ENCODE data around the gene WFS1.

WFS1 gene, protein sequence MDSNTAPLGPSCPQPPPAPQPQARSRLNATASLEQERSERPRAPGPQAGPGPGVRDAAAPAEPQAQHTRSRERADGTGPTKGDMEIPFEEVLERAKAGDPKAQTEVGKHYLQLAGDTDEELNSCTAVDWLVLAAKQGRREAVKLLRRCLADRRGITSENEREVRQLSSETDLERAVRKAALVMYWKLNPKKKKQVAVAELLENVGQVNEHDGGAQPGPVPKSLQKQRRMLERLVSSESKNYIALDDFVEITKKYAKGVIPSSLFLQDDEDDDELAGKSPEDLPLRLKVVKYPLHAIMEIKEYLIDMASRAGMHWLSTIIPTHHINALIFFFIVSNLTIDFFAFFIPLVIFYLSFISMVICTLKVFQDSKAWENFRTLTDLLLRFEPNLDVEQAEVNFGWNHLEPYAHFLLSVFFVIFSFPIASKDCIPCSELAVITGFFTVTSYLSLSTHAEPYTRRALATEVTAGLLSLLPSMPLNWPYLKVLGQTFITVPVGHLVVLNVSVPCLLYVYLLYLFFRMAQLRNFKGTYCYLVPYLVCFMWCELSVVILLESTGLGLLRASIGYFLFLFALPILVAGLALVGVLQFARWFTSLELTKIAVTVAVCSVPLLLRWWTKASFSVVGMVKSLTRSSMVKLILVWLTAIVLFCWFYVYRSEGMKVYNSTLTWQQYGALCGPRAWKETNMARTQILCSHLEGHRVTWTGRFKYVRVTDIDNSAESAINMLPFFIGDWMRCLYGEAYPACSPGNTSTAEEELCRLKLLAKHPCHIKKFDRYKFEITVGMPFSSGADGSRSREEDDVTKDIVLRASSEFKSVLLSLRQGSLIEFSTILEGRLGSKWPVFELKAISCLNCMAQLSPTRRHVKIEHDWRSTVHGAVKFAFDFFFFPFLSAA

DNA sequence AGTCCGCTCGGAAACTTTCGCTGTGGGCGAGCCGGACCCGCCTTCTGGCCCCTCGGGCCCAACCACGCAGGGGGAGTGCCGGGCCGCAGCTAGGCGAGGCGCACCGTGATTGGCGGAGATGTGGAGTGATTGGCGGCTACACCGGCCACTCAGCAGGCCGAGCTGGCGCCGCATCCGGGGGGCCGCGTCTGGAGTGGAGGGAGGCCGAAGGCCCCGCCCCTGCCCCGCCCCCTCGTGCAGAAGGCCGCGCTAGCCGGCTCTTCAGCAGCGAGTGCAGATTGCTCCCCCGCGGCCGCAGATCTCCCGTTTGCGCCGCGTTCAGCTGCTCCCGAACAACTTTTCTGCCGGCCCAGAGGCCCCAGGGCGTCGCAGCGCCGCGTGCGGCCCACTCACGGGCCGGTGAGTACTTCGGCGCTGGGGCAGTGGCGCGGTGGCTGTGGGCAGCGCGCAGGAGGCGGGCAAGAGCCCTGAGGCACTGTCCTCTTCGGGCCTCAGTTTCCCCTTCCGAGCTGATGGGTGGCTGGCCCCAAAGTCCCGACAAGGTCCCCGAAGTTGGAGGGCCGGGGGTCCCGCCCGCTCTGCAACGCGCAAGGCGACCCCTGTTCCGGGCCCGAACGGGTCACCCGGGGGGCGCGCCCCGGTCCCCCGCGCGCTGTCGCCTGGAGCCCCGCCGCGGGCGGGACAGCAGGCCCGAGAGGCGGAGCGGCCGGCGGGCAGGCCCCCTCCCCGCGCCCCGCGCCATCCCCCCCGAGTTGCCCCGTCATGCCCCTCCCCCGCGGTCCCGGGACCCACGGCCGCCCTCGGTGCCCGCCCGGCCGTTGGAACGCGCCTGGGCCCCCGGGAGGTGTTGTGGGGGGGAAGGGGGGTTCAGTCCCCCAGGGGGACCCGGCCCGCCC, at the start of gene WFS1:
Gene WFS1, plus strand, starts transcription at position 235 of the 896 bp plus-strand sequence. CDS start 7,606 bp downstream, outside the sequence.
- peak; percentile 88 for DNase-seq (ENCODE audit: low read depth)

DNA sequence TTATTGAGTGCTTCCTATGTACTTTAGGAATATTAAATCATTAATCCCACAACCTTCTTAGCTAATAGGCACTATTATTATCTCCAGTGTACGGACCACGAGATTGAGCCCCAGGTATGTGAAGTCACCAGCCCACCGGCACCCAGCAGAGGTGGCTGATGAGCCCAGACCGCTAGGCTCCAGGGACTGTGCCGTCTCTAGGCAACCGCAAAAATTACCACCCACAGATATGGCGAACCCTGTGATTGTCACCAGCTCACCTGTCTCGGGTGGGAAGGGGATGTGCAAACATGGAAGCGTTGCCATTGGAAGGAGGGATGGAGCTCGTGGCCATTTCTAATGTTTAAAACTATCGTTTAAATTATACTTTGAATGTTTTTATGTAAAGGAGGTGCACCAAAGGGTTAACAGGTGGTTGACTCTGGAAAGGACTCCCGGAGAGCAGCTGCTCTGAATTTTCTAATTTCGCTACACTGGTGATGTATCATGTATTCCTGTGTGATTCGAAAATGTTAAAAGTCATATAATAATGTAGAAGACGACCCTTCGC, 48.3 kb upstream of the WFS1 start:
- DNase-seq (ENCODE audit: low read depth): no peak

DNA sequence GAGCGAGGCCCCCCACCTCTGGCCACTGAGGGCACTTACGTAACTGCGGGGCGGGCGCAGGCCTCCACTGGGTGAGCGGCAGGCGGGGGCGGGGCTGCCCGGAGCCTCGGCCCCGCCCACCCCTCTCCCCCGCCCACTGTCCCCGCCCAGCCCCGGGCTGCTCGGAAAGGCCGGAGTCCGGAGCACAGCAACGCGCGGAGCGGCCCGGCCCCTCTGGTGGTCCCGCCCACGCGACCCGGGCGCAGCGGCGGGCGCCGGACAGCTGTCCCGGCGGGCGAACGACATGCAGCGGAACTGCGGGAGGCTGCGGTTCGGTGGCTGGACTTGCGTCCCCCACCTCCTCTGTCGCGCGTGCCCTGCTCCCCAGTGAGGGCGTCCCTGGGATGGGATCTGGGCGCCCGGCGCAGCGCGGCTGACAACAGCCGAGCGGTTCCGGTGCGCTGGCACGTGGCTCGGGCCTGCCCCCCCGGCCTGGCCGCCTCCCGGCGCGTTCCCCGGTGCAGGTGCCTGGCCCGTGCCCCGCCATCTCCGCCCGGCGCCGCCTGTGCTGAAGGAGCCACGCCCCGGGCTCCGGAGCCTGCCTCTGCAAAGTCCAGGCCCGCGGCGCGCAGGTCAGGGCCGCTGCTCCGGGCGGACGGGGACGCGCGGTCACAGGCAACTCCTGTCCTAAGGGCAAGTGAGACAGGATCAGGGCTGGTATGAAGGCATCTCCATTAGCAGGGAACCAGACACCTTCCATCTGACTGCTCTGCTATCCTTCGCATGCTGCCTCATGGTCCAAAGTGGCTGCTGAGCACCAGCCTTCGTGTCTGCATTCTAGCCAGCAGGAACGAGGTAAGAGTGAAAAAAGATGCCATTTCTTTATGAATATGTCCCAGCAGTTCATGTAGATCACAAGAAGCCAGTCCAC, 47.5 kb upstream of the WFS1 start:
- no peak for DNase-seq (ENCODE audit: low read depth)

DNA sequence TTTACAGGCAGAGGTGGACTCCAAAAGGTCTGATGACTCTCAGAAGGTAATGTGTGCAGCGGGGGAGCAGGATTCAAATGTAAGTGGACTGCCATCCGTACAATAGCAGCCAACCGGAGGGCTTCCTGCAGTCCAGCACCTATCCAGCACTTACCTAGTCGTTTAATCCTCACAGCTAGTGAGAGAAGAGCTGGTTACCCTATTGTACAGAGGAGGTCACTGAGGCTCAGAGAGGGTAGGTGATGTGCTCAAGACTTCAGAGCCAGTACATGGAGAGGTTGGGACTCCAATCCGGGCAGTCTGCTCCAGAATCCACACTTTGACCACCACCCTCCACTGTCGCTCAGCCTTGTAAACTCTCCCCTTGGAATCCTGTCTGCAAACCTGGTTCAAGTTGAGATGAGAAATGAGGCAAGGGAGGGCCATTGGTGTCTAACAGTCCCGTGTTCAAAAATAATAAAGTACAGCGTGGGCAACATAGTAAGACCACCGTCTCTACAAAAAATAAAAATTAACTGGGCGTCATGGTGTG, 46.8 kb upstream of the WFS1 start:
- no peak for DNase-seq (ENCODE audit: low read depth)

DNA sequence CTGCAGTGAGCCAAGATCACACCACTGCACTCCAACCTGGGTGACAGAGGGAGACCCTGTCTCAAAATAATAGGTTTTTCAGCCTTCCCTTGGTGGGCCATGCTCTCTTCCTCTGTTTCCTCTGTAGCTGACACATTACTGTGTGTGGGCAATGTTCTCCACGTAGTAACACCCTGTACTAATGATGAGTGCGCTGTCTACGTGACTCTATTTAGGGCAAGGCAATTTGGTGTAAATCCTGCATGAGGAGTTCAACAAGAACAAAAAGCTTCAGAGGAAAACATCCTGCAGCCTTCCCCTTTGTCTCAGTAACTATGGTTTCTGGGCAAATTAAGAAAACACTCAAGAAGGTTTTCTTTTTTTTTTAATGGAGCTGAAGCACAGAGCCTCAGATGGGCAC, 44.9 kb upstream of the WFS1 start:
- DNase-seq (ENCODE audit: low read depth): no peak

DNA sequence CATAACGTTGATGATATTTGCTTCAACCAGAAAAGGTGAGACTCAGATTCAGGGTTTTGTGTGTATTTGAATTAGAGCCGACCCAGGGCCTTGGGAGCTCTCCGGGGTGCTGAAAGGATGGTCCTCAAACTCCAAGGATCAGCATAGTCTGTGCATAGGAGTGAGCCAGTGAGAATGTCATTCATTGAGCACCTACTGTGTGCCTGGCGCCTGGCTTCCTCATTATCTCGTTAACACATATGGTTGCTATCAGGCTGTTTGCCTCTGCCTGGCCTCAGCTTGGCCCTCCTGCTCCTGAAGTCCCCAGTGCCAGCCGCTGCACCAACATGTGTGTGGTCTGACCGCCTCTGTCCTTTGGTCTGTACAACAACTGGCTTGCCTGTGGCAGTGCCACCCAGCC, 44.2 kb upstream of the WFS1 start:
- no peak for DNase-seq (ENCODE audit: low read depth)

DNA sequence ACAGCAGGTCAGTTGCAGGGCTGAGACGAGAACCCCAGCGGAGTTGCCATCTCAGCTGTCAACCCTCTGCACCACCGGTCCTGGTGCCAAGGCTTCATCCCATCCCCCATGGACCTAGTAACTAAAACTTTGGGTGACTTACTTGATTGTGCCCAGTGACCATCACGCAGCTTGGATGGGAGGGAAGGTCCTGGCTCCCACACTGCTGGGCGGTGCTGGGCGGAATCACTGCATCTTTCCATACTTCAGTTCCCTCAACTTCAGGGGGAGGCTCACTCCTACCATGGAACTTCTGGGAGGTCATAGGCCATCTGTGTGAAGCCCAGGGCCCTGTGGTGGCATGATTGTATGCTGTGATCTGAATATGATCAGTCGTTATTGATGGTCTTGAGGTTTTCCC, 43.1 kb upstream of the WFS1 start:
- no peak for DNase-seq (ENCODE audit: low read depth)

DNA sequence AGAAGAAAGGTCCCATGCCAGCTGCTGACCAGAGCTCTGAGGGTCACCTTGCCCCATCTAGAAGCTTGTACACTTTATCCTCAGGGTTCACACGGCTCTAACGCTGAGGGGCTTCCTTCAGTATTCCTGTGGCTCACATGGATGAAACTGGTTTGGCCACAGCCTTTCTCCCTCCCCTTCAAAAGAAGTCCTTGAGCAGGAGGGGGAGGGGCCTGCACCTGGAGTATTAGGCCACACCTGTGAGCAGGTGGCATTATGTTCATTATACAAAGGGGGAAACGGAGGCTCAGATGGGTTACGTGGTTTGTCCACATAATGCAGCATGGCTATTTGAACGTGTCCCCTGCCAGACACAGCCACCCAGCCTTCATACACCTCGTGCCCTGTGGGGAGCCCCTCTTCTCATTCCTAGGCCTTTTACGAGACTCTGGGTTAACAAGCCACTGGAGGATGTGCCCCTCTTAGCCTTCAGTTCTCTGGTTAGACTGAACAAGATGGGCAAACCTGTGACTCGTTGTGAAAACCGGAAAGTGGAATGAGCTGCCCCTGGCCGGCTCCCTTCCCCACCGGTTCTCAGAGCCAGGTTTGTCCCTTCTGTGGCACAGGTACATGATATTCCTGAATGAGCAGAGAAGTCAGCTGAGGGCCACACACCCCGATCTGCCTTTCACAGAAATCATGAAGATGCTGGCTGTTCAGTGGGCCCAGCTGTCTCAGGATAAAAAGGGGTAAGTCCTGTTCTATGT, 42.1 kb upstream of the WFS1 start:
- no peak for DNase-seq (ENCODE audit: low read depth)

DNA sequence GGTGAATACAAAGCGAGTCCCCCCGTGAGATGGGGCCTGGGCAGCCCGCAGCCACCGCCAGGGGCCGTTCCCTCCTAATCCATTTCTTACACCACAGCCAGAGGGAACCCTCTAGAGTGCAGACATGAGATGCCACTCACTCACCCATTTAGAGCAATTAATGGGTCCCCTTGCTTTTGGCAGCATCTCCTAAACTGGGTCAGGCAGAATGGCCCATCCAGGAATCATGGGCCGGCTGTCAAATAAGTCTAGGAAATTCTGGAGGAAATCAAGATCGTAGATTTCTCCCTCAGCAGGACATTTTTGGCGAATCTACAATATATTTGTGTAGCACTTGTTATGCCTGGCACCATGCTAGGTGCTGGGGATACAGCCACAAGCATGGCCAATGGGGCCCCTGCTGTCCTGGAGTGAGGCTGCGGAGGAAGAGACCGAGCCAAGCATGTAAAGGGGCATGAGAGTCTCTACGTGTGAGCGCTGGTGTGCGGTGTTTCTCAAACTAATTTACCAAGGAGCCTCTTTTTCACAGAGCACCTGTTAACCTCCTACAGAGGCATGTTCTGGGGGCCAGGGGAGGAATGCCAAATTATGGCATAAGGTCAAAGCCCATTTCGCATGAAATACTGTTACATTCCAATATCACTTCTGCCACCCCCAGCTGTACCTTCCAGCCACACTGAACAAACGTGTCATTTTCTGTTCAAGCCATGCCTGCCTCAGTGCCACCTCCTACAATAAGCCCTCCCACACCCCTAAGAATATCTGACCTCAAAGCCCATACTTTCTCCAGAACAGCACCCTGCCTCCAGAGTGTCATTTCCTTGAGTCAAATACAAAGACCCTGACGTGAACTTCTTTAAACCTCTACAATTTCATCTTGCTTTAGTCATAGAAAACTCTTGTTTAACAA, 41.2 kb upstream of the WFS1 start:
- no peak for DNase-seq (ENCODE audit: low read depth)

DNA sequence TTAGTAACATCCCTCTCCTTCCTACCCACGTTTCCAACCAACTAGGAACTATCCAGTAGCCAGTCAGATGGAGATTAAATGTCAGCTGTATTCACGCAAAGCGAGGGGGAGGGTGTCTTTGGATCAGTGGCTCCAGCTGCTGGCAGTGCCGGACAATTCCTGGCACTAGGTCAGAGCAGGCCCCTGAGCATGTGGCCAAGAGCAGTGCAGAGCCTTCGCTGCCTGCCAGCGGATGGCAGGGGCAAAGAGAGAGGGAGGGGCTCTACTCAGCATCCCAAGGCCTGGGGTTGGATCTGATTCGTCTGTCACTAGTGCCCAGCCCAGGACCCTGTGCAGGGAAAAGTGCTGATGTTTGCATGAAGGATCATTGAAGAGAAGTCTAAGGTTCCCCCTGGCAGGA, 40.6 kb upstream of the WFS1 start:
- no peak for DNase-seq (ENCODE audit: low read depth)

DNA sequence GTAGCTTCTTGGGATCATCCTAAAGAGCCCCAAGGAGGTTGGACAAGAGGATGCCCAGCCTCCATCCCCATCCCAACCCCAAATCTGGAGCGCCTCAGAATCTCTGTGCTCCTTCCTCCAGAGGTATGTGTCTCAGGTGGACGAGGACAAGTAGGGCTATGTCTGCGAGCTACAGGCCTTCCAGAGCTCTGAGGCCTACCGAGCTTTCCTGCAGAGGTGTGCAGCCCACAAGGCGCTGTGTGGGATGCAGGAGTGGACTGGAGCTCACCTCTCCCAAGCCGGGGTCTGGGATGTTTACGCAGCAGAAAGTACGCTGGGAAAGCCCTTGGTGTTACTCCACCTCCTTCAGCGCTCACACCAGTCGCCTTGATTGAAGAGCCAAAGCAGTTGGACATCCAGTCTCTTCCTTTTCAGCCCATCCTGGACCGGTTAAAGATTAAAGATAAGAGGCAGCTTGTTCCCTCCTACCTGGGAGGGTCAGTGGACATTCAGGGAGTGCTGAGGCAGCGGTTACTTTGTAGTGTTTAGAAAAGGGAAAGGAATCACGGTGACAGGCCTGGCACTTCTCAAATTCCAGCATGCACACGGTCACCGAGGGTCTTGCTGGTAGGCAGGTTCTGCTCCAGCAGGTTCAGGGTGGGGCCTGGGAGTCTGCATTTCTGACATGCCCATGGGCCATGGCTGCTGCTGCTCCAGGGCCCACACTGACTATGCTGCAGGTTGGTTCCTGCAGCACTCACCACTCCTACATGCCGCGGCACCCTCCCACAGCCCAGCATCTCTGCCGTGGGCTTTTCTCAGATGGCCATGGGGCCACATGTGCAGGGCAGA, 39.8 kb upstream of the WFS1 start:
- DNase-seq (ENCODE audit: low read depth): no peak

DNA sequence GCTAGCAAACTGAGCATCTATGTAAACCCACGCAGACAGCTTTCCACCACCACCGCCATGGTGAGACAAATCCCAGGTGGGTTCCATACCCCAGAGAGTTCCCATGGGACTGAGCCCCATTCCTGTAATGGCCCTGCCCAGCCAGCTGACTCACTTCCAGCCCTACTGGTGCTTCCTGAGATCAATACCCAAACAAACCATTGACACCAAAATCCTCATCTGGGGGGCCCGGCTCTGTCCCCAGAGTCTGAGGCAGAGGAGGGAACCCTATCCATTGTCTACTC, 39.2 kb upstream of the WFS1 start:
- no peak for DNase-seq (ENCODE audit: low read depth)

DNA sequence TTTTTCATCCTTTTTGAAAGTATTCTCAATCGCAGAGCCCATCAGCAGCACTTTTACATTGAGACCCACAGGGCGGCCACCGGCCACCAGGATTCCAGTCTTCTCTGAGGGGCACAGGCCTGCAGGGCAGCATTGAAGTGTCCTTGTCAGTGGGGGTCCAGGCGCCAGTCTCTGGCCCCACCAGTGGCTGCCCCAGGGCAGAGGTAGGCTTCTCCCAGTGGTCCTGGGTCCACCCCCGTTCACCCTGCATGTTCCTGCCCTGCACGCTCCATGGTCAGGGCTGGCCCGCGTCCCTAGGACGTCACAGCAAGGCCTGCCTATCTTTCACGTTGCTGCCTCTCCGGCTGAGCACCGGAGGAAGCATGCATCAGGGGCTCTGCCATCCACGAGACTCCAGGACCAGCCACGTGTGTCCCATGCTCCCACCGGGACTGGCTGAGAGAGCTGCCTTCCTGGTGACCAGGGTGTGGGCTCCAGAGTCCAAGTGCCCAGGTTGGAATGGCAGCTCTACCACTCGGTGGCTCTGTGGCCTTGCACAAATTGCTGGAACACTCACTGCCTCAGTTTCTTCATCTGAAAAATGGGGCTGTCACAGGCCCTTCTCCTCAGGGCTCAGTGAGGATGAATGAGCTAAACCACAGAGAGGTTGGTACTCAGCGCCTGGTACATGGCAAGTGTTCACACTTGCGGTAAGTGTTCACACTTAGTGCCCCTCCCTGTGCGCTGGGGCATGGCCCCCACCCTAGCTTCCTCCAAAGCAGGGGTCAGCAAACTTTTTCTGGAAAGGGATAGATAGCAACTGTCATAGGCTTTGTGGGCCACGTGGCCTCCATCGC, 38.6 kb upstream of the WFS1 start:
- DNase-seq (ENCODE audit: low read depth): no peak

DNA sequence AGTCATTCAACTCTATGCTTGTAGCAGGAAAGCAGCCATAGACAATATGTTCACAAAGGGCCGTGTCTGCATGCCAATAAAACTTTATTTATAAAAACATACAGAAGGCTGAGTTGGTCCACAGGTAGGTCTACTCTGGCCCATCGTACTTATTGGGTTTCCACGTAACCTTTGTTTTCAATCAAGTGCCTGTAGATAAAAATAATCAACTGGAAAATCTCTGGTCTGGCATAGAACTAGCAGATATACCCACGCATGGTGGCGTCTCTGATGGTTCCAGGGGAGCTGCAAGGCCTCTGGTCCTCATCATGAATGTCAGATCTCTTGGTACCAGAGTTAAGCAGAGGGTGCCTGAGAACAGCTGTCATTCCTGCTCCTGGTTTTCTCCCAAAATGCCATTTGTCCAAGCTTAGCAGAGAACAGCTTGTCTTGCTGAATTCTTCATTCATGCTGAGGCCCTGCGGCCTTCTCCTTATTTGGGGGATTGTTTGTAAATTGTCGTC, 37.9 kb upstream of the WFS1 start:
- DNase-seq (ENCODE audit: low read depth): no peak

DNA sequence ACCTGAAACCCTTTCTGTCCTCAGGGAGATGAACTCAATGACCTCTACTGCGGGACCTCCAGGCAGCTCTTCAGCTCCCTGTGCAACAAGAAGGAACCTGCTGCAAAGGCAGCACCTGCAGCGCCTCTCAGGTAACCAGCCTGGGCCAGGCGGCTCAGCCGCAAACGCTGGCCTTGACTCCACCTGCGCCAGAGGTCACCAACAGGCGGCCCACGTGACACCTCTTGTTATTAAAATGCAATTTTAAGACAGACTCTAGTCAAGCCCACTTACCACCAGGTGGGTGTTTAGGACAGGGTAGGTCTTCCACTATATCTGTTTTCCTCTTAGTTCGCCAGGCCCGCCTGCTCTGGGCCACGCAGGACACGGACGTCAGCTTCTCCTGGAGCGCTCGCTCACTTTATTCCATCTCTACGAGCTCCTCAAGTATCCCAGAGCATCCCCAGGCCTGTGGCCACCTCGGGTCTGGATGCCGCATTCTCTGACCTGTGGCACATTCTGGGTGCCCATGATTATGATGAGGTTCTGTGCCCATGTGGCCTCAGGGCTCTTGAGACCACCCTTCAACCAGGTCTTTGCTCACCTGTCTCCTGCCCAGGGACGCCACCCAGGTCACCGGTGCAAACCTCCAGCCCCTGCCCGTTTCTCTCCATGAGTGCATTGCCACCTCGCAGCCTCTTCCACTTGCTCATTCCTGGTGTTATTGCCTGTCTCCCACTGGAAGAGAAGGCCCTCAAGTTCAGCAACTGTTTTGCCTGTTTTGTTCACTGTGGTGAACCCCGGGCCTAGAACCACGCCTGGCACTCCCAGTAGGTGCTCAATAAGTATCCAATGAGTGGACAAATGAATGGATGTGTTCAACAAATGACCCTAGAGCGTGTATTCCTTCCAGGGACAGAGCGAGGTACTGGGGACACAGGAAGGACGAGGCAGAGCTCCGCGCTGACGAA, 36.5 kb upstream of the WFS1 start:
- DNase-seq (ENCODE audit: low read depth): no peak

DNA sequence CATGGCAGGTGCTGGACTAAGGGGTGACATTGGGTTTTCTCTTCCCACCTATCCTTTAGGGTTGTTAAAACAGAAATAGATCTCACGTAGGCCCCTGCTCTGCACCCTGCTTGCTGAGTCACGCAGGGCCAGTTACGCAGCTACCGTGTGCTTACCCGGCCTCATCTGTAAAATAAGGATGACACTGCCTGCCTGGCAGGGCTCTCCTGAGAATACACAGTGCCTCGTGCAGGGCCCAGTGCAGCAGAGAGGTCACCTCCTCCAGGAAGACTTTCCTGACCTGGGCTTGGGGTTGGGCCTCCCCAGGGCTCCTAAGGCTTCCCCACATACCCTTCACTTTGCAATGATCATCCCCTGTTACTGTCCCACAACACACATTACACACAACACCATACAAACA, 35.7 kb upstream of the WFS1 start:
- DNase-seq (ENCODE audit: low read depth): no peak
